ENCODE measurements around the gene MEGF11.
A peak's percentile ranks its signal among the peaks of the same experiment; 100 is the strongest.

MEGF11 gene

DNA sequence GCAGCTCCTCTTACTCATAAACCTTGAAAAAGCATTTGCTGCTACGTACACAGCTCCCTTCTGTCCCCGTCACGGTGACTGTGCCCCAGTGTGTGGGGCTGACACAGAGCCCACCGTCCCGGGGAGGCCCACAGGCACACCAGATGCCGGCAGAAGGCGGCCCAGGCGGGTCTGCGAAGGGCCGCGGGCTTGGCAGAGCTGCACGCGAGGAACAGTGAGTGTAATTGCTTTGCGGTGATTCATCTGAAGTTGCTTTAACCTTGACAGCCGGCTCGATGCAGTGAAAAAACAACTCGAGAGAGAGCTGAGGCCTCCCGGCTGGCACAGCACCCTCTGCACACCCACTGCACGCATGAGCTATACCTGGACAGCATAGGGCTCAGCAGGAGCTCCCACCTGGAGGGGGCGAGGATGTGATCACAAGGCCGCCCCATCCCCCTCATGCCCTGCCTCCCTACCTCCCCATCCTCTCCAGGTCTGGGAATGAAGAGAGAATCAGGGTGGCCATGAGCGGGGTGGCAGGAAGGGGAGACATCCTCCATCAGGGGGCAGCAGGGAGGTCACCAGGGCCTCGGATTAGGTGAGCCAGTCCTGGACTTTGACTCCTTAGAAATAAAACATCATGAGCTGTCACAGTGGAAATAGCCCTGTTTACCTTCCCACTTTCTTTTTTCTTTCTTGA, 172.7 kb downstream of the MEGF11 start:
- DNase-seq = no peak

DNA sequence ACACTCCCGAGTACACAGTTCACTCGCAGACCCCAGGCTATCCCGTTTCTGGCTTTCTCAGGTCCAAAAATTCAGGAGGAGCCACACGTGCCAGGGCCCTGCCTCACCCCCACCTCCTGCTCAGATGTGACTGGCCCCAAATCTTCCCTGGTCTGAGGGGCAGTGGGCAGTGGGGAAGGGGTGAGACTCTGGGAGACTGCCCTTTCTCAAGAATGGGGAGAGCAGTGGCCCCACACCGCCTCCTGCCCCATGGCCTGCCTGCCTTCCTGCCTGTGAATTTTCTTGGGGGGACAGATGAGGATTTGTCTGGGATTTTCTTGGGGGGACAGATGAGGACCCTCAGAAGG, 174.6 kb downstream of the MEGF11 start:
- no peak for DNase-seq

DNA sequence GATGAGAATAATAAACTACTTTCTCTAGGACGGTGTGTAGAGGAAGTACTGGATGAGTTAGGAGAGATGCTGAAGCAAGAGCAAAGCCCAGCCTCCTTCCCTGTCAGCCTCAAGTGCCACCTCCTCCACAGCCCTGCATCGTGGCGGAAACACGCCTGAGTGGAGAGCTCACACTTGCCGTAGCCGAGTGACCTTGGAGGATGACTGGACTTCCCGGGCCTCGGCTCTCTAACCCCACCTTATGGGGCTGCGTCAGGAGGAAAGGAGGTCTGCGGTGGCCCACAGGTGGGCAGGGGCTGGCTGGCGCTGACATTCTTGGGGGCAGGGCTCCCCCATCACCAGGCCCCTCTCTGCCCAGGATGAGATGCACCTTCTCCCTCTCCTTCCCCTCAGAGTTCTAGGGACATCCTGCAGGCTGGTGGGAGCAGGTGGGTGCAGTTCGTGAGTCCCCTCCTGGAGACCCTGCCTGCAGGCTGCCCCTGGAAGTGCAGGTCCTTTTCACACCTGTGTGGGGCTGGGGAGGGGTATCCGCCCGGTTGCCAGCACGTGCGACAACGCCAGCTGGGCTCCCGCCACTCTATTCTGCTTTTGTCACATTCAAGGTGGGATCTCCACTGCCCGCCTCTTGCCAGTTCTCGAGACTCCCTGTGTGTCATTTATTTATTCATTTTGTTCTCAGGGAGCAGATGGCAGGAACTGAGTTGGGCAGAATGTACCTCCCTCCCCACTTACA, 175.2 kb downstream of the MEGF11 start:
- DNase-seq = no peak

DNA sequence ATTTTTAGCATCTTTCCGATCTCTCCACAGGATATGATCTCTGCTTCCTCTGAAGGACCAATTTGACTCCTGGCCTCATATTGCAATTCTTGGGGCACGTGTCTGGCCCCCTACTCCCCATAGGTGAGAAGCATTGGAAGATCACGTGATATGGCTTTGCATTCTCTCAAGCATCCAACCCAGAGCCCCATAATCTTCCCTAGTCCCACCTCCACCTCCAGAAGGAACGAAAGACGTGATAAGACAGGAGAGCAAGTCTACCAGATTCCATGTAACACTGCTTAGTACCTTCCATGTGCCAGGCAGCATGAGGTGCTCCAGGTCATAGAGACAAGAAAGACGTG, 176.3 kb downstream of the MEGF11 start:
- no peak for DNase-seq

DNA sequence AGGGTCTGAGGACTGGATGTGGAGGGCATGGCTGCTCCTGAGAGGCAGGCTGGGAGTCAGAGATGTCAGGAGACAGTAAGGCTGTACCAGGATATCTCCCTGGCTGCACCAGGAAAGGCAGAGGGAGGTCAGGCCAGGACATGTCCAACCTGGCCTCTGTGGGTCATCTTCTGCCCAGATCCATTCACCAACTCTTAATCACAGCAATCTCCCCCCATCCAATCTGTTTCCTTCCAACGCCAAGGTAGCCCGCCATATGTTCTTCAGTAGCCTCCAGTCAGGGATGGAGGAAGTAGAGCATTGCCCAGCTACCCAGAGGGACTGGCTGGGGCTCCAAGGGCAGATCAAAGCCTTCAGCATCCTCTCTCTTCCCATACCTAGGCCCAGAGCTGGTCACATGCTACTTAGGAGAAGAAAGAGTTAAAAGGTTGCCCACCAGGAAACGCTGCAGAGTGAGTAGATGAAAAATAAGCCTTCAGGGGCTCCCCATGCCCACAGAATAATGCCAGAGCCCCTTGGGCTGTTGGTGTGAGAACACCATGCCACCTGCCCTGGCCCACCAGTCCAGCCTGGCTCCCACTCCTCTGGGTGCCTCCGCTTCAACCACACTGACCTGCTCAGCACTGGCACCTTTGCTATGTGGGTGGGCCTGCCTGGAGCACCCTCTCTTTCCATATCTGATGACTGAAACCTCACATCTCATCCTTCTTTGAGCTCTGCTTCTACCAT, 176.8 kb downstream of the MEGF11 start:
- DNase-seq = no peak

DNA sequence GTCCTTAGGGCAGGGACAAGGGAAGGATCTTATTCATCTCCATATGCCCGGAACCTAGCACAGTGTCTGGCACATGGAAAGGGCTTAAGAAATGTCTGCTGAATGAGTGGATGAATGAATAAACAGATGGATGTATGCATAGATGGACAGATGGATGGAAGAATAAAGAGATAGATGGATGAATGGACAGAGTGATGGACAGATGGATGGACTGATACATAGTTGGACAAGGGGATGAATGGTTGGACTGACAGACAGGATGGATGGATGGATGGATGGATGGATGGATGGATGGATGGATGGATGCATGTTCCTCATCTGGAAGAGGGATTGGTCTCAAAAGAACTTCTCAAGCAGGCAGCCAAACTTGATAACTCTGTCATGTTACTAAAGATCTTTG, 177.6 kb downstream of the MEGF11 start:
- DNase-seq = no peak

DNA sequence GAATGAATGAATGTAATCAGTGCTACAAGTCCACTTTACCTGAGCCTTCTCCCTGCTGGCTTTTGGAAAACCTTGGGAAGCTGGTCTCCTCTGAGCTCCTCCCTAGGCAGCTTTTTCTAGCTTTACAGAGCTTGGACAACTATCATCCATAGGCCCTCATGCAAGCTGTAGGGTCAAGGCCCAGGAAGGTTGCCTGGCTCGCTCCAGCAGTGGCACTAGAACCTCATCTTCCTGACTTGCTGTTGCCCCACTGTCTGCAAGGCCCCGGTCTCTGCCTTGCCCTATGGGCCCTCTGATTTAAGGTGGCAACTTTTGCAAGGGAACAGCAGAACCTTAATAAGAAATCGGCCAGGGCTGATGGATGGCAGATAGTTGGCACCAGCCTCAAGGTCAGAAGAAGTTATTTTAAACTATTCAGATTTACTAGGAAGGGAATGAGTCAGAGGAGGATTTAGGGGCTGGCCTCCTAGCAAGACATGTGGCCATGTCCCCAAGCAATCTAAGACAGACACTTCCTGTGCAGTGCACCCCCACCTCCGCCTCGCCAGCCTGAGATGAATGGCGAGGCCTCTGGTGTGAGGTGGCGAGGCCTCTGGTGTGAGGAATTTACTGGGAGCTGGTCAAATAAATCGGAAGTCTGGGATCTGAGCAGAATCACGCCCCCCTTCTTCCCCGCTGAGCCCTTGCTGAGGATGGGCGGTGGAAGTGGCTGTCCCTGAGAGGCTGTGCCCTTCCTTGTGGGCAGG, 180.8 kb downstream of the MEGF11 start:
- DNase-seq = no peak

DNA sequence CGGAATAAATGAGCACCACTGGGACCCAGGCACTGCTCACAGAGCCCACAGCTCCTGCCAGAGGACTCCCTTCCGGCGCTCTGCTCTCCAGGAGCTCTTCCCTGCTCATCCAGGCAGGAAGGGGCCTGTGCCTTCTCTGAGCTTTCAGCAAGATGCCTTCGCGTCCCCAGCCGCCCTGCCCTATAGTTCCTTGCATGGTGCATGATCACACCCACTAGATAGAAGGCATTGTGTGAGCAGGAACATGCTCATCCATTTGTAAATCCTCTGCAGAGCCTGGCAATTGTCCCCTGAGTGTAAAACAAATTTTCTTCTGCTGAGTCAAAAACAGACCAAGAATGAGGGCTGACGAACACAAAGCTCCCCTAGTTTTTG, 181.6 kb downstream of the MEGF11 start:
- DNase-seq = peak; percentile 15

DNA sequence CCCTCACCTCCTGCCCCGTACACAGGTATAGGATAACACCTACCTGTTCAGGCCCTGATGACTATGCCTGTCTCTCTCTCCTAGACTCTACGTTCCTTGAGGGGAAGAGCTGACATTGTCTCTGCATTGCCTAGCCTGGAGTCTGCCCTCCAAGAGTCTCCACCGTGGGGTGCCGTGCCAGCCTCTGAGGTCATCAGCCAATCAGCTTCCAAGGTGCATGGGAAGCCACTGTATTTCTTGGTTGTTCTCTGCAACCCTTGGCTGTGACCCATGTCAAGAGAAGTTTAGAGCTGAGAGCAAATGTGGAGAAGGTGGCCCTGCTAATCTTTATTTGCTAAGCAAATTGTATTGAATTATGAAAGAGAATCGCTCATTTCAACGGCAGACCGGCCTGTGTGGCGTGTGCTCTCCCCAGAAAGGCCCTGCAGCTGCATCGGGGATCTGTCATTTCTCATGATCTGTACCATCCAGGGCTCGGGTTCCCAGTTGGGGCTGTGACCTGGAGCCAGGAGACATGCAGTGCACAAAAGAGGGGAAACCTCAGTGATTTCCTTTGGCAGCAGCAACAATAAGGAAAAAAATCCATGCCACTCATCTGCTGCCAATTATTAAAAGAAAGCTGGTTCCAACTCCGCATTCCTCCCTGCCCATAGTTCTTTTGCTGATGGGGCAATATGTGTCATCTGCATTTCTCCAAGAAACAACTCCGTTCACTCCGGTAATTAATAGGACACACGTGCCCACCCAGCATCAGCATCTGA, 182.2 kb downstream of the MEGF11 start:
- peak; percentile 70 for DNase-seq

DNA sequence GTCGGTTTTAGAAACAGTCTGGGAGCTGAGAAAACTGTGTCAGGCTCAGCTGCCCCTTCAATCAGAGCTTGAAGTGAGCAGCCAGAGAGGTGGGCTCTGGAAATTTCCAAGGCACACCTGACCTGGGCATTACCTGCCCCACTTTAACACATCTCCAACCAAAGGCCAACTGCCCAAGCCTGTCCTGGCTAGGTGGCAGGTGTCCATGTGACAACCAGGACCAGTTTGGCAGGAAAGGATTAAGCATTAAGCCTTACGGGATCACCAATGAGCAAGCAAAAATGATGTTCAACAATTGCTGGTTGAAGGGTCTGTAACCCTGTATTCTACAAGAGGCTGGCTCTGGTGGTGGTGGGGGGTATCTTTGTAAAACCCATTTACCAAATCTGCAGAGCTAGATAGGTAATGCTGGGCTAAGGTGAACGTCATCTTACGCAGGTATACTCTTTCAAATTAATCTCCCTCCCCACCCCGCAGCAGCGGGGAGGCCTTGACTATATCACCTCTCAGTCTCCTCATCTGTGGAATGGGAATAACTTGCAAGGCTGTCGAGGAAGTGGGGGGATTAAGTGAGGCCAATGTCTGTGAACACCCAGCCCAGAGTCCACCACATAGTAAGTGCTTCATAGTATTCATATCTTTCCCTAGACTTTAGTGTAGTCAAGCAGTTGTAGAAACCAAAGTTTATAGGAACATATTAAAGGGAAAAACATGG, 183.2 kb downstream of the MEGF11 start:
- DNase-seq = no peak

DNA sequence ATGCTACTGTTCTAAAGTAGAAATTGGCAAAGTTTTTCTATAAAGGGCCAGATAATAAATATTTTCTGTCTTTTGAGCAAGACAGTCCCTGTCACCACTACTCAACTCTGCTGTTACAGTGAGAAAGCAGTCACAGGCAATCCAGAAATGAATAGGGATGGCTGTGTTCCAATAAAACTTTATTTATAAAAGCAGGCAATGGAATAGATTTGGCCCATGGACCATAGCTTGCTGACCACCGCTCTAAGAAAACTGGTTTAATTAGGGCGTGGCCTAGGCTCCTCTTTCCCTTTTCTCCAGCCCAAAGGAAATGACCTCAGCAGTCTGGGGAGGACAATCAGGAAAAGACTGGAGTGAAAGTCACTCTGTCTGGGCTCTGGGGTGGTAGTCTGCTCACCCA, 183.8 kb downstream of the MEGF11 start:
- no peak for DNase-seq

DNA sequence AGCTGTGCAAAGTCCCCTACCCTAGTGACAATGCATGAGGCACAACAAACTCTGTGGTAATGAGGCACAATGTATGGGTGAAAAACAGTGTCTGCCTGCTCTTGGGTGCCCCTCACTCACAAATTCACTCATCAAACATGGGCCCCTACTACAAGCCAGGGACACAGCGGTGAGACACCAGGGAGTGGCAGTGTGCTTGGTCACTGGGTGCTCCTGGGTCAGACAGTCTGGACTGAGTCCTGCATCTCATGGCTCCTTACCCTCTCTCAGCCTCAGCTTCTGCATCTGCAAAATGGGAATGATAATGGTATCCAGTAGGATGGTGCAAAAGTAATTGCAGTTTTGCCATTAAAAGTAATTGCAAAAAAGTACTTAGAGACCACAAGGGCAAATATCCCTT, 184.7 kb downstream of the MEGF11 start:
- DNase-seq = no peak

DNA sequence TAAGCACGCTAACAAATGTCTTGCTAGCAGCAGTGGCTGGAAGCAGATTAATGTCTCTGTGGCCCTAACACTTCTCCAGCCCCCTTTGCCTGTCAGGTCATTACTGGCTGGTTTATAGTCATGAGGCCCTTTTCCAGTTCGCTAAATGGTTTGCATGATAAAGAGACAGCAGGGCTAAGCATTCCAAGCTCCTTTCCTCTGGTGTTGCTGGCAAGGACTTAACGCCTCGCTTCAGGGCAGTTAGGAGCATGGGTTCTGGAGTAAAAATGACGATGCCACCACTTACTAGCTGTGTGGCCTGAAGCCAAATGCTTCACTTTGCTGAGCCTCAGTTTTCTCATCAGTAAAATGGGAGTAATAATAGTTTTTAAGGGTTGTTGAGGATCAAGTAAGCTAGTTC, 185.9 kb downstream of the MEGF11 start:
- no peak for DNase-seq

DNA sequence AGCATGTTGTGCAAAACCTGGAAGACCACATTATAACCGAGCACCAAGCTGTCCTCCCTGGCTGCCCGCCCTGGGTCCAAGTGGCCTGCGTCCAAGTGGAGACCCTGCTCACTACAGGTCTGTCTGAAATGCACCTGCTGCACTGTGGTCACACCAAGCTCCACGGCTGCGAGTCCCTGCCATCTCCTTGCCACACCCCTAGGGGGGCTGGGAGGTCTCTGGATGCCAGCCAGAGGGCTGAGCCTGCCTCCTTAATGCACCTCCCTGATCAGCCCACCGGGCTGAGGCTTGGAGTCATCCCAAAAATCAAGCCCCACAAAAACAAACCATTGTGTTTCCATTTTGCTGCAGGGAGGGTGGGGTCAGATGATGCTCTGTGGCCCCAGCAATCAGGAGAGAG, 187.1 kb downstream of the MEGF11 start:
- no peak for DNase-seq

DNA sequence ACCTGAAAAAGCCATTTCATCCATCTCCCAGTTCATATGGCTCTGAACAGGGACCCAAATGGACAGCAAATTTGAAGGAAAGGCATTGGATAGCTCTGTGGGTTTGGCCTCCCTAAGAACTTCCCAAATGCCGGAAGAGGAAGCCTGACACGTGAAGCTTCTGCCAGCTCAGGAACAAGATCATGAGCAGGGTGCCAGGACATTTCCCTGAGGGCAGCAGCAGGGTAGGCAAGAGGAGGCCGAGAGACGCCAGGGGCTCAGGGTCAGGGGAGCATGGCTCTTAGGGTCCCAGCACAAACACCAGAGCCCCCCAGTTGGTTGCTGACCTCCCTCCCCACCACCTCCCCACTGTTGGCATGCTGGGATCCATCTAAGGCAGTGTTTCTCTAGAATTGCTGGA, 187.5 kb downstream of the MEGF11 start:
- no peak for DNase-seq

DNA sequence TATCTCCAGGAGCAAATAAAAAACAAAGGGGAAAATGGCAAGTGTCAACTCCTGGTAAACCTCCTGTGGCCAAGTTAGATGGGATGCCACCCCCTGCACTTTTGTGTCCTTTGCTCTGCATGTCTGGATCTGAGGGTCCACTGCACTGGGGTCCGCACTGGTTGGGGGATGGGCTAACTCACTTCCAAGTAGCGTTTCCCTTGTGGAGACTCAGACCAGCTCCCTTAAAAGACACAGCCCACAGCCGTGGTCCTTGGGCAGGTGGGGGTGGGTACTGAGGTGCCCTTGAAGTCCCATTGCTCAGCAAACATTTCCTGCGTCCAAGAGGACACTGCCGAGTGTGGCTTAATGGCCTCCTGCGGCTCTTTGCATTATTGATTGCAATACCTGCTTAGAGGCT, 188.2 kb downstream of the MEGF11 start:
- no peak for DNase-seq

DNA sequence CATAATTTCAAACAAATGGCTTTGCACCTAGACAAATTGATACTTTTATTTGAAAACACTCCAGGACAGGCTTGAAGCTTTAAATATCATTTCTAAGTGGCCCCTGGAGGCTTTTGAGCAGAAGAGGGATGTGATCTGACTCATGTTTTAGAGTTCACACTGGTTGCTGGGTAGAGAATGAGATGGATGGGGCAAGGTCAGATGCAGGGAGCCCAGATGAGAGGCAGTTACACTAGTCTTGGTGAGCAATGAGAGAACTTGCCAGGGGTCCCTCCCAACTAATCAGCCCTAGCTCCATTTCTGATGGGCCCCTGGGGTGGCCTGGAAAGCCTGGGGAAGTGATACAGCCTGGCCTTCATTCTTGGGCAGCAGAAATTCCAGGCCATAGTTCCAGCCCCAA, 190.4 kb downstream of the MEGF11 start:
- DNase-seq = no peak

DNA sequence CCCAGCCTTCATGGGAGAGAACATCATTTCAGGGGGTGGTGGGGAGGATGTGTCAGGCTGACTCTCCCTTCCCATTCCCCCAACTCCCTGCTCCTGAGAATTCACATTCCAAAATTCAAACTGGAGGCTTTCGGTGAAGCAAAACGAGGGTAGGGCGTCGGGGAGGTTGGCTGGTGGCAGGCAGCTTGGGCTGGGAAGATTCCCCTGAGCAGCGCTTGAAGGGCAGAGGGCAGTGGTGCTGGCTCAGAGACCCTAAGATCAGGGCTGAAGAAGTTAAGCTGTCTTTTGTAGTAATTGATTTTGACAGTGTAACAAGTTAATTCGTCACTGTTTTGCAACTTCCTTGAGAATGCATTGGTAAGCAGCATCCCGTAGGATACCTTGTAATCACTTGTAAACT, 196.5 kb downstream of the MEGF11 start:
- no peak for DNase-seq

DNA sequence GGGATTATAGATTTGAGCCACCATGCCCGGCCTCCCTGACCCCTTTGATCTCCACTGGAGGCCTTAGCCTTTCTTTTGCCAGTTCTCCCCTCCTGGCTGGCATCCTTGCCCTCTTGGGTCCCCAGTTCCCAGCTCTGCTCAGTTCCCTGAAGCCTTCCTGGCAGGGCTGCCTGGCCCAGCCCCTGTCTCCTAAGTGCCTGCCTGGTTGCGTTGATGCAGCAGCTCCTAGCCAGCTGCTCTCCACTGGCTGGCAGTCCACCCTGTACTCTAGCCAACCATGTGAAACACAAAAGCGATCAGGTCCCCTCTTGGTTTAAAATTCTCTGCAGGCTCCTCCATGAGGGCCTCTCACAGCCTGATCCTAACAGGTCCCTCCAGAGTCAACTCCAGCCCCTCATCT, 199.6 kb downstream of the MEGF11 start:
- DNase-seq = no peak

DNA sequence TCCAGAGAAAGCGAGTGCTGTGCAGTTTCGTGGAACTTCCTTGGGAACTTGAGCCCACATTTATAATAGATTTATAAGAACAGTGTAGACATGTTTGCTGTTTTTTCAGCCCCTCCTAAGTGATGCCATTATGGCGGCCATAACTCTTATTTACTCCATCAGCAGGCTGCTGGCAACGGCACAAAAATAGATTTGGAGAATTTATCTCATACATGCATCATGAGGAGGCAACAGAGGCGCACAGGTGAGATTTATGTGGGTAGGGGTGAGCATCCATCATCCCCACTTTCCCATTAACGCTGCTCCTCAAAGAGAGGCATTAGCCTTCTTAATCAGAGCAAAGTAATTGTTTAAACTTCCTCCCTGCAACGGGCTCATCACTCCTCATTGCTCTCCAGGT, 201.7 kb downstream of the MEGF11 start:
- no peak for DNase-seq

DNA sequence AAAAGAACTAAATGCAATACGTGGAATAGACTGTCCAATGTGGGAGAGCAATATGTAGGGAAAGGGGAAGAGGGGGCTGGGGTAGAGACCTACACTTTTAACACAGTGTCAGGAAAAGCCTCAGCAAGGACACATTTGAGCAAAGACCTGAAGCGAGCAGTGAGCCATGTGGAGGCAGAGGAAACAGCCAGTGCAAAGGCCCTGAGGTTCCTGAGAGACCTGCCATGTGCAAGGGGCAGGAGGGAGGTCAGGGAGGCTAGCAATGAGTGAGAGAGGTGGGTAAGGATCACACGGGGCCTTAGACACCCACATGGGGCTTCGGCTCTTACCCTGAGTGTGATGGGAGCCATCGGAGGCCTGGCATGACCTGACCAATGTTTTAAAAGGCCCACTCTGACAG, 203.3 kb downstream of the MEGF11 start:
- DNase-seq = no peak

DNA sequence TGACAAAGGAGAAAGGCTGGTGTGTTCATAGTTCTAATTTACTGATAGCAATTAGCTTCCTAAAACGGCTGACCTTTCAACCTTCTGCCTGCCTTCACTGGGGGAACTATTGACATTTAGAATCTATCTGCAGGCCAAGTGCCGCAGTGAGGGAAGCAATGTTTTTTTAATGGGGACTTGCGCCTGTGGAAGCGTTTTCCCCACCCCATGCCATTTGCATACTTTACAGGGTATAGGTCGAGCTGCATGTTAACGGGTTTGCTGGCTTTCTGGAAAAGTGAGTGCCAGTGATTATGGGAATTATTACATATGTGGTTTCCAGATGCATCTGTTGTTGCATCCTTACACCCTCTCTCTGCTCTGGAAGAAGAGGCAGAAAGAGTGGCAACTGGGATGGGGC, 204.2 kb downstream of the MEGF11 start:
- no peak for DNase-seq
